K562 (cell line): ENCODE measurements around the gene CFL1. TPM values are rescaled to one million over a fixed set of nuclear protein-coding genes. Genes with fewer than 3 reads are reported as not detected.
"Not testable (repeated sequence)": the region's sequence is repeated elsewhere in the genome, so short reads cannot be mapped to it uniquely, and the experiment has no call there.

ENCODE experiments used
- ATAC-seq: fragments of 200-7000 bp; cut with Tn5 transposase; 3 replicates; pipeline ENCODE4 v1.9.1; 2020; ENCODE audit warnings: moderate library complexity
- BruUV-seq: library from RNA; stranded (reverse); fragments of 400-500 nt; replicated peaks from 2 replicates; lab custom pipeline; 2021; lab: Mats Ljungman, UMichigan
- CTCF ChIA-PET: fragments of 300-600 bp; formaldehyde crosslinking; extraction: SDS; loops from one replicate; lab custom pipeline; 2021; ENCODE audit warnings: low intra/inter-chr PET ratio; lab: Yijun Ruan, JAX
- POLR2A ChIA-PET: fragments of 300-600, 350-650 bp; sonication (Branson Sonifier 250); formaldehyde crosslinking; extraction: SDS; loops from one replicate; lab custom pipeline; 2021; ENCODE audit warnings: antibody characterized with exemption, inconsistent platforms; lab: Yijun Ruan, JAX
- DNase-seq, 4 experiments: peaks; one replicate each; pipeline versions ENCODE4 v3.0.0 to v3.0.0-alpha.2; 2011 to 2018; ENCODE audit warnings: low spot score in 3 of 4, mixed read lengths in 3 of 4; ENCODE audit errors: extremely low read depth in 1 of 4
- FAIRE-seq: peaks from 2 replicates; lab custom pipeline; 2011; peaks lifted over from hg19 to GRCh38; lab: Jason Lieb, UNC
- H2AFZ ChIP-seq: 2 replicates; pipeline ENCODE4 v1.6.0; 2011; ENCODE audit warnings: low read depth, low read length, control low read depth, inconsistent platforms
- H3K27ac ChIP-seq: fragments of 200-600 bp; 3 replicates; pipeline ENCODE4 v1.8.0; 2011; ENCODE audit warnings: low read depth, mild to moderate bottlenecking, control low read depth, inconsistent platforms, low read length, moderate library complexity, mixed read lengths; ENCODE audit errors: extremely low read depth
- H3K27me3 ChIP-seq, 2 experiments: fragments of 300-600 bp in 1 of 2; 2 replicates in 1 of 2; 3 replicates in 1 of 2; pipeline versions ENCODE4 v1.6.0 to v1.8.0; 2011; ENCODE audit warnings: inconsistent platforms in 2 of 2, low read length in 2 of 2, mild to moderate bottlenecking in 1 of 2, mixed read lengths in 1 of 2, moderate library complexity in 1 of 2; ENCODE audit not compliant: control insufficient read depth in 2 of 2, insufficient read depth in 2 of 2
- H3K36me3 ChIP-seq: fragments of 300-600 bp; 3 replicates; pipeline ENCODE4 v1.8.0; 2011; ENCODE audit warnings: mild to moderate bottlenecking, low read length, inconsistent platforms; ENCODE audit not compliant: control insufficient read depth, insufficient read depth
- H3K4me1 ChIP-seq, 2 experiments: fragments of 200-600 bp in 1 of 2; replicated peaks in 1 of 2; 2 replicates in 1 of 2; 3 replicates in 1 of 2; pipeline versions ENCODE4 v1.5.1 to v1.8.0; 2011; ENCODE audit warnings: inconsistent platforms in 2 of 2, low read length in 2 of 2, mild to moderate bottlenecking in 1 of 2, mixed read lengths in 1 of 2, moderate library complexity in 1 of 2; ENCODE audit not compliant: control insufficient read depth in 2 of 2, insufficient read depth in 2 of 2
- H3K4me2 ChIP-seq: 2 replicates; pipeline ENCODE4 v1.6.1; 2011; ENCODE audit warnings: low read length, control low read depth, inconsistent platforms, mixed read lengths; ENCODE audit not compliant: insufficient read depth
- H3K4me3 ChIP-seq: fragments of 200-600 bp; sonication (generic), shearing (Covaris generic); 2 replicates; pipeline ENCODE4 v1.5.1; 2016; ENCODE audit warnings: control low read depth, inconsistent platforms
- H3K79me2 ChIP-seq: fragments of 200-600 bp; 3 replicates; pipeline ENCODE4 v1.8.0; 2011; ENCODE audit warnings: low read length, inconsistent platforms; ENCODE audit not compliant: control insufficient read depth, insufficient read depth
- H3K9ac ChIP-seq, 2 experiments: 2 replicates each; pipeline versions ENCODE4 v1.6.0 to v1.6.1; 2011; ENCODE audit warnings: low read depth in 2 of 2, low read length in 2 of 2, control low read depth in 1 of 2, inconsistent platforms in 1 of 2, mild to moderate bottlenecking in 1 of 2, mixed read lengths in 1 of 2; ENCODE audit not compliant: insufficient read depth in 1 of 2
- H3K9me1 ChIP-seq: one replicate; pipeline ENCODE4 v1.6.0; 2011; ENCODE audit warnings: inconsistent platforms, mild to moderate bottlenecking, low read length, moderate library complexity; ENCODE audit not compliant: control insufficient read depth, insufficient read depth
- H3K9me3 ChIP-seq: replicated peaks from 2 replicates; pipeline ENCODE4 v1.5.1; 2011; ENCODE audit warnings: low read depth, low read length, inconsistent platforms; ENCODE audit not compliant: control insufficient read depth, insufficient read depth
- H4K20me1 ChIP-seq: replicated peaks from 2 replicates; pipeline ENCODE4 v1.6.1; 2011; ENCODE audit warnings: low read length, inconsistent platforms, mixed read lengths; ENCODE audit not compliant: control insufficient read depth, insufficient read depth
- BCOR ChIP-seq: fragments of 450-650 bp; IDR thresholded peaks from 2 replicates; pipeline ENCODE4 v1.6.1; 2016
- DDX20 ChIP-seq: fragments of 450-650 bp; IDR thresholded peaks from 2 replicates; pipeline ENCODE4 v1.6.1; 2016; ENCODE audit warnings: missing genetic modification characterization, low read depth, mild to moderate bottlenecking, missing compliant biosample characterization, moderate library complexity
- JUN ChIP-seq, 2 experiments: sonication (generic) in 1 of 2; formaldehyde crosslinking in 1 of 2; IDR thresholded peaks; 2 replicates each; pipeline versions ENCODE4 v1.6.1 to v1.8.0; 2012 to 2022; ENCODE audit warnings: borderline replicate concordance in 2 of 2, mild to moderate bottlenecking in 2 of 2, improper control_type of control experiment in 1 of 2, low read depth in 1 of 2, low read length in 1 of 2, missing genetic modification reagents in 1 of 2
- KAT2B ChIP-seq: IDR thresholded peaks from one replicate; pipeline ENCODE4 v1.6.1; 2012; ENCODE audit warnings: low read depth, mild to moderate bottlenecking, control low read depth, inconsistent platforms, low read length, moderate library complexity
- NCOA4 ChIP-seq: fragments of 450-650 bp; IDR thresholded peaks from 2 replicates; pipeline ENCODE4 v1.6.1; 2018; ENCODE audit warnings: mild to moderate bottlenecking; ENCODE audit not compliant: partially characterized antibody
- NFE2L1 ChIP-seq: fragments of 450-650 bp; IDR thresholded peaks from 2 replicates; pipeline ENCODE4 v1.6.1; 2016; ENCODE audit warnings: missing genetic modification characterization, low read depth, mild to moderate bottlenecking, missing compliant biosample characterization, moderate library complexity, borderline replicate concordance
- SAFB ChIP-seq: fragments of 200-400 bp; formaldehyde crosslinking; IDR thresholded peaks from 2 replicates; pipeline ENCODE4 v1.6.1; 2017; ENCODE audit warnings: low read depth, low read length, borderline replicate concordance
- TCF3 ChIP-seq: sonication (generic); formaldehyde crosslinking; IDR thresholded peaks from 2 replicates; pipeline ENCODE4 v1.4.0; 2020; ENCODE audit warnings: mild to moderate bottlenecking, missing genetic modification reagents
- ZNF507 ChIP-seq: conservative IDR thresholded peaks from 2 replicates; pipeline ENCODE4 v1.6.1; 2017; ENCODE audit warnings: missing genetic modification characterization, missing compliant biosample characterization
- in situ Hi-C: fragments of 300-500 bp; cut with MboI; formaldehyde crosslinking; loops from 4 replicates; pipeline ENCODE4 v1.15.0; 2018; ENCODE audit warnings: inconsistent platforms, mixed read lengths
- intact Hi-C: fragments of 100-400 bp; cut with micrococcal nuclease; formaldehyde crosslinking; loops from 2 replicates; pipeline ENCODE4 v1.14.2; 2022
- polyA plus RNA-seq, 8 experiments: library from polyadenylated mRNA; depleted of rRNA in 4 of 8; stranded (reverse) in 5 of 8; unstranded in 3 of 8; fragments of >200 nt; fragmentation: Nextera tagmentation in 2 of 8; fragmentation: Illumina TruSeq in 1 of 8; extraction: Ambion mirVana in 2 of 8; extraction: Trizol in 1 of 8; gene quantifications; 2 replicates each; pipeline versions ENCODE4 v1.2.1 to v1.2.3, GENCODE V29; 2011 to 2014; ENCODE audit warnings: inconsistent platforms in 1 of 8, missing spikeins in 1 of 8
- total RNA-seq, 7 experiments: library from RNA; depleted of rRNA in 6 of 7; stranded (reverse); fragments of >200 nt in 6 of 7; fragmentation: Illumina TruSeq in 2 of 7; extraction: Trizol in 2 of 7; gene quantifications; 2 replicates each; pipeline versions ENCODE4 v1.2.1 to v1.2.3, GENCODE V29; 2011 to 2021; ENCODE audit warnings: low replicate concordance in 1 of 7

The CFL1 gene
- total and polyA plus RNA-seq, 9 of the 15 experiments (the other 6 are each of a cell fraction or from before 2014, with no cell fraction given) = 105 to 1,101 (median 859) TPM

DNA sequence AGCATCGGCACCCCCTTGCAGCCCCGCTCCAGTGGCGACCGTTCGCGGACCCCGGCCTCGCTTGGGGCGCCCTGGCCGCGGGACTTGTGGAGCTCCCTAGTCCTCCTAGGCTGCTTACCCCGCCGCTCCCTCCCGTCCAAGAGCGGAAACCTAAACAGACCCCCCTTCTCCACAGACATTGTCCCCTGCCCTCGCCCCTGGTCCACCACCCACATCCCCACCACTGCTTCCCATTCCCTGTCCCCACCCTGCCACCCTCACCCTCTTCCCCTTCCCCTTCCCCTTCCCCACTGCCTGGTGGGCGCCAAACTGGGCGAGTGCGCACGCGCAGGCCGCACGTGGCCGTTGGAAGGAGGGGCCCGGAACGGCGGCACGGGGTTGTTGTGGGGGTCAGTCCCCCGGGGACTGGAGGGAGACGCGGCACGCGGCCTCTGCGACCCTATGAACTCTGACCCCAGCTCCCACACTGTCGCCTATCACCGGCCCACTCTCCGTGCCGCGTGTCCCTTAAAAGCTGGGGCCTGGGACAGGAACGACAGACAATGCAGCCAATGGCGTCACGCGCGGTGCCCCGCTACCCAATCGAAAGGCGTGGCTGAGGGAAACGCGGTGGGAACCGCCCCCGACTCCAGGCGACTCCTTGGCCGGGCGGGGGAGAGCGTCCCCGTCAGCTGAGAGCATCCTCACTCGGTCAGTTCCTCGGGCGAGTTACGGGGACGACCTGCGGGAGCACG lies 24.5 kb downstream of the CFL1 start, which contains the start of gene SNX32 (continued):
- no peak for TF ChIP-seq DDX20 (tag)
- TF ChIP-seq ZNF507 (tag) = no peak
- no peak for TF ChIP-seq JUN (IDR thresholded peaks at IDR 0.05; ENCODE audit: borderline replicate concordance, low read depth, low read length)
- no peak for TF ChIP-seq JUN (CRISPR knock-in tag; IDR thresholded peaks at IDR 0.05; ENCODE audit: borderline replicate concordance)
- no peak for TF ChIP-seq TCF3 (CRISPR knock-in tag)
- TF ChIP-seq KAT2B = no peak
- TF ChIP-seq NCOA4 = no peak
- TF ChIP-seq NFE2L1 (tag) = no peak
- no peak for TF ChIP-seq SAFB

GRCh38 chr11:65832231-65832630 lies 25.7 kb downstream of the CFL1 start:
- CTCF ChIA-PET = interaction anchor here (1.2 kb wide), 1 partner anchor 12 kb away, joined by 4 read pairs; no protein-coding TSS in a partner anchor
- not testable (repeated sequence) for H3K27ac ChIP-seq, H3K9ac ChIP-seq

More at GRCh38 chr11:65832231-65832630, 25.7 kb downstream of the CFL1 start:
- DNase-seq, H3K9me3 ChIP-seq, H4K20me1 ChIP-seq, H3K4me3 ChIP-seq, H3K36me3 ChIP-seq, BruUV-seq, intact Hi-C loops, in situ Hi-C loops, H3K9me1 ChIP-seq, FAIRE-seq, H3K4me2 ChIP-seq, ATAC-seq, H3K79me2 ChIP-seq, H2AFZ ChIP-seq: not testable (repeated sequence)
- POLR2A ChIA-PET = interaction anchor here (1.1 to 3.1 kb wide), 4 partner anchors 18 to 112 kb away, joined by 4 to 12 read pairs (median 7); partner anchors contain the start of genes CFL1 and RNASEH2C
- H3K4me1 ChIP-seq = peaks cover 0 to 16% of the 10 kb centered on the region in 2 experiments; a peak in 2 of 5 replicates
- 0 out of 2 replicates have a peak, but pooled peaks have one; percentile 9 for TF ChIP-seq BCOR
- H3K27me3 ChIP-seq = peaks cover 5 to 24% of the 10 kb centered on the region in 2 experiments; a peak in 4 of 5 replicates
